ENCODE measurements around the gene C6orf15. TPM values are rescaled to one million over a fixed set of nuclear protein-coding genes. Genes with fewer than 3 reads are reported as not detected.

C6orf15 gene
- total RNA-seq, 1 experiment from 2014 or later, result not detected

- BruUV-seq (replicated peaks), result no TSS peak
- no peaks in the 10 kb centered on the region for H3K9me3 ChIP-seq (ENCODE audit: control insufficient read depth, insufficient read depth, low read depth, low read length)
- H3K4me1 ChIP-seq (ENCODE audit: control insufficient read depth, insufficient read depth, low read length), result peaks cover under 1% of the 10 kb centered on the region
- H3K27ac ChIP-seq (ENCODE audit: low read length), result no peak overlapping the region
- H3K36me3 ChIP-seq (ENCODE audit: control insufficient read depth, insufficient read depth, low read length), result no peaks in the 10 kb centered on the region
- no peak overlapping the region for H3K4me3 ChIP-seq (ENCODE audit: low read depth in 2 of 2, low read length in 2 of 2)
- POLR2A ChIA-PET, result interaction anchor here (0.6 kb wide), 1 partner anchor 129 kb away, joined by 9 read pairs; no protein-coding TSS in a partner anchor
- CTCF ChIA-PET, result no interaction called here
- TF ChIP-seq SIN3A (IDR thresholded peaks at IDR 0.05; ENCODE audit: borderline replicate concordance, insufficient read depth, low read depth, low read length) (no peak), TCF7L2 (IDR thresholded peaks at IDR 0.05; ENCODE audit: low read depth, low read length) (no peak), POLR2AphosphoS5 (IDR thresholded peaks at IDR 0.05; ENCODE audit: low read depth, low read length) (no peak)
- TF ChIP-seq, protein P1, sequence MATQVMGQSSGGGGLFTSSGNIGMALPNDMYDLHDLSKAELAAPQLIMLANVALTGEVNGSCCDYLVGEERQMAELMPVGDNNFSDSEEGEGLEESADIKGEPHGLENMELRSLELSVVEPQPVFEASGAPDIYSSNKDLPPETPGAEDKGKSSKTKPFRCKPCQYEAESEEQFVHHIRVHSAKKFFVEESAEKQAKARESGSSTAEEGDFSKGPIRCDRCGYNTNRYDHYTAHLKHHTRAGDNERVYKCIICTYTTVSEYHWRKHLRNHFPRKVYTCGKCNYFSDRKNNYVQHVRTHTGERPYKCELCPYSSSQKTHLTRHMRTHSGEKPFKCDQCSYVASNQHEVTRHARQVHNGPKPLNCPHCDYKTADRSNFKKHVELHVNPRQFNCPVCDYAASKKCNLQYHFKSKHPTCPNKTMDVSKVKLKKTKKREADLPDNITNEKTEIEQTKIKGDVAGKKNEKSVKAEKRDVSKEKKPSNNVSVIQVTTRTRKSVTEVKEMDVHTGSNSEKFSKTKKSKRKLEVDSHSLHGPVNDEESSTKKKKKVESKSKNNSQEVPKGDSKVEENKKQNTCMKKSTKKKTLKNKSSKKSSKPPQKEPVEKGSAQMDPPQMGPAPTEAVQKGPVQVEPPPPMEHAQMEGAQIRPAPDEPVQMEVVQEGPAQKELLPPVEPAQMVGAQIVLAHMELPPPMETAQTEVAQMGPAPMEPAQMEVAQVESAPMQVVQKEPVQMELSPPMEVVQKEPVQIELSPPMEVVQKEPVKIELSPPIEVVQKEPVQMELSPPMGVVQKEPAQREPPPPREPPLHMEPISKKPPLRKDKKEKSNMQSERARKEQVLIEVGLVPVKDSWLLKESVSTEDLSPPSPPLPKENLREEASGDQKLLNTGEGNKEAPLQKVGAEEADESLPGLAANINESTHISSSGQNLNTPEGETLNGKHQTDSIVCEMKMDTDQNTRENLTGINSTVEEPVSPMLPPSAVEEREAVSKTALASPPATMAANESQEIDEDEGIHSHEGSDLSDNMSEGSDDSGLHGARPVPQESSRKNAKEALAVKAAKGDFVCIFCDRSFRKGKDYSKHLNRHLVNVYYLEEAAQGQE (IDR thresholded peaks at IDR 0.05; ENCODE audit: insufficient read depth in 1 of 2, low read depth in 2 of 2, low read length in 1 of 2), result no peak
- TF ChIP-seq, protein P2, sequence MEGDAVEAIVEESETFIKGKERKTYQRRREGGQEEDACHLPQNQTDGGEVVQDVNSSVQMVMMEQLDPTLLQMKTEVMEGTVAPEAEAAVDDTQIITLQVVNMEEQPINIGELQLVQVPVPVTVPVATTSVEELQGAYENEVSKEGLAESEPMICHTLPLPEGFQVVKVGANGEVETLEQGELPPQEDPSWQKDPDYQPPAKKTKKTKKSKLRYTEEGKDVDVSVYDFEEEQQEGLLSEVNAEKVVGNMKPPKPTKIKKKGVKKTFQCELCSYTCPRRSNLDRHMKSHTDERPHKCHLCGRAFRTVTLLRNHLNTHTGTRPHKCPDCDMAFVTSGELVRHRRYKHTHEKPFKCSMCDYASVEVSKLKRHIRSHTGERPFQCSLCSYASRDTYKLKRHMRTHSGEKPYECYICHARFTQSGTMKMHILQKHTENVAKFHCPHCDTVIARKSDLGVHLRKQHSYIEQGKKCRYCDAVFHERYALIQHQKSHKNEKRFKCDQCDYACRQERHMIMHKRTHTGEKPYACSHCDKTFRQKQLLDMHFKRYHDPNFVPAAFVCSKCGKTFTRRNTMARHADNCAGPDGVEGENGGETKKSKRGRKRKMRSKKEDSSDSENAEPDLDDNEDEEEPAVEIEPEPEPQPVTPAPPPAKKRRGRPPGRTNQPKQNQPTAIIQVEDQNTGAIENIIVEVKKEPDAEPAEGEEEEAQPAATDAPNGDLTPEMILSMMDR (IDR thresholded peaks at IDR 0.05), result no peak
- no peaks in the 10 kb centered on the region for H3K27me3 ChIP-seq (ENCODE audit: control insufficient read depth, insufficient read depth, low read length)
- ATAC-seq (no peak), DNase-seq (ENCODE audit: low read depth, low spot score) (no peak)
- intact Hi-C loops (cut with micrococcal nuclease; ENCODE audit: unreplicated experiment) (no loop called here), in situ Hi-C loops (cut with HindIII; ENCODE audit: low pct_unique_long_range_greater_than_20kb, low sequenced_read_pairs) (loop anchor here (10.0 kb wide), 1 partner anchor 211 kb away; no protein-coding TSS in a partner anchor)
These were observed 36.8 kb downstream of the C6orf15 start for GRCh38 chr6:31075528-31075927.

GRCh38 chr6:31074401-31074800 is 38.0 kb downstream of the C6orf15 start:
- CTCF ChIA-PET, result interaction anchor here (0.6 kb wide), 1 partner anchor 25 kb away, joined by 5 read pairs; no protein-coding TSS in a partner anchor

More at GRCh38 chr6:31074401-31074800, 38.0 kb downstream of the C6orf15 start:
- Histone ChIP-seq H3K4me1 (ENCODE audit: control insufficient read depth, insufficient read depth, low read length) (peaks cover 3% of the 10 kb centered on the region), H3K27me3 (ENCODE audit: control insufficient read depth, insufficient read depth, low read length) (no peaks in the 10 kb centered on the region), H3K27ac (ENCODE audit: low read length) (no peak overlapping the region), H3K36me3 (ENCODE audit: control insufficient read depth, insufficient read depth, low read length) (no peaks in the 10 kb centered on the region), H3K4me3 (ENCODE audit: low read depth in 2 of 2, low read length in 2 of 2) (no peak overlapping the region), H3K9me3 (ENCODE audit: control insufficient read depth, insufficient read depth, low read depth, low read length) (no peaks in the 10 kb centered on the region)
- DNase-seq (ENCODE audit: low read depth, low spot score) (no peak), ATAC-seq (no peak)
- intact Hi-C loops (cut with micrococcal nuclease; ENCODE audit: unreplicated experiment) (loop anchor here (5.0 kb wide), 1 partner anchor 142 kb away; the partner anchor contains the start of gene SFTA2), in situ Hi-C loops (cut with HindIII; ENCODE audit: low pct_unique_long_range_greater_than_20kb, low sequenced_read_pairs) (loop anchor here (10.0 kb wide), 1 partner anchor 210 kb away; no protein-coding TSS in a partner anchor)
- no TSS peak for BruUV-seq (replicated peaks)
- TF ChIP-seq, protein P2 (IDR thresholded peaks at IDR 0.05), result no peak
- no peak for TF ChIP-seq SIN3A (IDR thresholded peaks at IDR 0.05; ENCODE audit: borderline replicate concordance, insufficient read depth, low read depth, low read length)
- TF ChIP-seq, protein P1 (IDR thresholded peaks at IDR 0.05; ENCODE audit: insufficient read depth in 1 of 2, low read depth in 2 of 2, low read length in 1 of 2), result no peak
- no peak for TF ChIP-seq POLR2AphosphoS5 (IDR thresholded peaks at IDR 0.05; ENCODE audit: low read depth, low read length)
- no peak for TF ChIP-seq TCF7L2 (IDR thresholded peaks at IDR 0.05; ENCODE audit: low read depth, low read length)
- POLR2A ChIA-PET, result no interaction called here
